Endodermal cell (in vitro differentiated cells): ENCODE data around the gene TMEM43. TPM values are rescaled to one million over a fixed set of nuclear protein-coding genes. Genes with fewer than 3 reads are reported as not detected.

Experiments used
- DNase-seq: peaks from one replicate; pipeline ENCODE4 v3.0.0-alpha.2; 2017
- H3K27ac ChIP-seq: 2 replicates; pipeline ENCODE4 v1.5.1; 2013; ENCODE audit warnings: mild to moderate bottlenecking, low read depth, low read length, moderate library complexity
- H3K27me3 ChIP-seq: 2 replicates; pipeline ENCODE4 v1.6.1; 2013; ENCODE audit warnings: mild to moderate bottlenecking, low read length, moderate library complexity; ENCODE audit not compliant: insufficient read depth, control insufficient read depth, poor library complexity, severe bottlenecking
- H3K36me3 ChIP-seq: 2 replicates; pipeline ENCODE4 v1.7.0; 2013; ENCODE audit warnings: mild to moderate bottlenecking, low read length, moderate library complexity; ENCODE audit not compliant: control insufficient read depth, insufficient read depth
- H3K4me1 ChIP-seq: one replicate; pipeline ENCODE4 v1.7.0; 2013; ENCODE audit warnings: low read length; ENCODE audit not compliant: control insufficient read depth, insufficient read depth
- H3K4me3 ChIP-seq: 2 replicates; pipeline ENCODE4 v1.5.1; 2013; ENCODE audit warnings: mild to moderate bottlenecking, low read length, moderate library complexity
- H3K9ac ChIP-seq: 2 replicates; pipeline ENCODE4 v1.6.1; 2013; ENCODE audit warnings: mild to moderate bottlenecking, low read length, moderate library complexity; ENCODE audit not compliant: poor library complexity, severe bottlenecking; ENCODE audit errors: extremely low read depth
- H3K9me3 ChIP-seq: 2 replicates; pipeline ENCODE4 v1.6.1; 2013; ENCODE audit warnings: mild to moderate bottlenecking, low read length, moderate library complexity; ENCODE audit not compliant: control insufficient read depth
- H3K27ac Mint-ChIP-seq: 2 replicates; pipeline ENCODE4 v1.8.0; 2020; ENCODE audit warnings: mixed read lengths
- H3K27me3 Mint-ChIP-seq: 2 replicates; pipeline ENCODE4 v1.8.0; 2021; ENCODE audit warnings: mild to moderate bottlenecking, mixed read lengths; ENCODE audit not compliant: insufficient read depth
- H3K36me3 Mint-ChIP-seq: 2 replicates; pipeline ENCODE4 v1.8.0; 2020; ENCODE audit warnings: low read depth, mixed read lengths
- H3K4me1 Mint-ChIP-seq: 2 replicates; pipeline ENCODE4 v1.8.0; 2020; ENCODE audit warnings: mixed read lengths
- H3K4me3 Mint-ChIP-seq: 2 replicates; pipeline ENCODE4 v1.8.0; 2020; ENCODE audit warnings: mild to moderate bottlenecking, moderate library complexity, mixed read lengths
- H3K9me3 Mint-ChIP-seq: 2 replicates; pipeline ENCODE4 v1.8.0; 2020; ENCODE audit warnings: mild to moderate bottlenecking, mixed read lengths
- WGBS, 2 experiments: methylation state at CpG; one replicate each; pipeline versions ENCODE4 v1.1.5 to v1.1.7; 2013; ENCODE audit warnings: missing lambda C conversion rate in 2 of 2, mixed read lengths in 1 of 2; ENCODE audit not compliant: insufficient coverage in 1 of 2, insufficient read length in 1 of 2; 5-methylcytosine and 5-hydroxymethylcytosine counted together
- total RNA-seq, 2 donors: library from RNA; stranded (reverse); fragmentation: NEBNext Ultra II Directional in 1 of 2; extraction: Animal tissue kit (Norgen Biotek cat#: 25700) in 1 of 2; gene quantifications; 2 replicates in 1 of 2; 3 replicates in 1 of 2; pipeline ENCODE4 v1.2.1, GENCODE V29; 2021
- TF ChIP-seq, protein P1 (sequence below): fragments of 200-600 bp; sonication (generic); conservative IDR thresholded peaks from 2 replicates; pipeline ENCODE4 v1.5.0; 2021; ENCODE audit warnings: antibody characterized with exemption, mild to moderate bottlenecking

TMEM43 gene
- total RNA-seq, 2 donors from 2014 or later, result 28.9 to 39.3 TPM

DNA sequence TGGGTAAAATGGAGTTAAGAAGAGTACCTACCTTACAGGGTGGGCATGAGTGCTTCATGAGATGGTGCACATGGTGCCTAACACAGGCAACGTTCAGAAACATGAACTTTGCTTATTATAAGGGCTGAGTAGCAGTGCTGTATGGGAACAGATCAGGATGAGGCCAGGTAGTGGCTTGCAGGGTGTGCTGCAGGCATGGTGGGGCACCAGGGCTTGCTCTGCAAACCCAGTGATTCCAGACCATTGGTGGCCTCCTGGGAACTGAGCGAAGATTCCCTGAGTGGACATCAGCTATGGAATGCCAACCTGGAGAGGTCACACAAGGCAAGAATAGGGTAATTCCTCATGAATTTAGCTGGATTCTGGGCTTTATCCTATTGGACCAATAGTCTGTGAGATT lies 15.8 kb downstream of the TMEM43 start:
- peaks cover 13% of the 10 kb centered on the region for H3K4me1 Mint-ChIP-seq
- DNase-seq, result no peak
- no peak overlapping the region for H3K4me3 Mint-ChIP-seq
- TF ChIP-seq, protein P1, sequence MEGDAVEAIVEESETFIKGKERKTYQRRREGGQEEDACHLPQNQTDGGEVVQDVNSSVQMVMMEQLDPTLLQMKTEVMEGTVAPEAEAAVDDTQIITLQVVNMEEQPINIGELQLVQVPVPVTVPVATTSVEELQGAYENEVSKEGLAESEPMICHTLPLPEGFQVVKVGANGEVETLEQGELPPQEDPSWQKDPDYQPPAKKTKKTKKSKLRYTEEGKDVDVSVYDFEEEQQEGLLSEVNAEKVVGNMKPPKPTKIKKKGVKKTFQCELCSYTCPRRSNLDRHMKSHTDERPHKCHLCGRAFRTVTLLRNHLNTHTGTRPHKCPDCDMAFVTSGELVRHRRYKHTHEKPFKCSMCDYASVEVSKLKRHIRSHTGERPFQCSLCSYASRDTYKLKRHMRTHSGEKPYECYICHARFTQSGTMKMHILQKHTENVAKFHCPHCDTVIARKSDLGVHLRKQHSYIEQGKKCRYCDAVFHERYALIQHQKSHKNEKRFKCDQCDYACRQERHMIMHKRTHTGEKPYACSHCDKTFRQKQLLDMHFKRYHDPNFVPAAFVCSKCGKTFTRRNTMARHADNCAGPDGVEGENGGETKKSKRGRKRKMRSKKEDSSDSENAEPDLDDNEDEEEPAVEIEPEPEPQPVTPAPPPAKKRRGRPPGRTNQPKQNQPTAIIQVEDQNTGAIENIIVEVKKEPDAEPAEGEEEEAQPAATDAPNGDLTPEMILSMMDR, result no peak
- no peaks in the 10 kb centered on the region for H3K27me3 Mint-ChIP-seq
- no peak overlapping the region for H3K27ac Mint-ChIP-seq
- 80 to 95% methylated on average over 1 to 2 of the region's 2 CpGs for WGBS, 2 experiments
- Histone ChIP-seq H3K27ac (no peak overlapping the region), H3K27me3 (no peaks in the 10 kb centered on the region), H3K9ac (no peak overlapping the region), H3K9me3 (no peaks in the 10 kb centered on the region), H3K4me3 (no peak overlapping the region), H3K36me3 (peaks cover 76% of the 10 kb centered on the region), H3K4me1 (peaks cover 10% of the 10 kb centered on the region)
- peaks cover 47% of the 10 kb centered on the region for H3K36me3 Mint-ChIP-seq
- H3K9me3 Mint-ChIP-seq, result no peaks in the 10 kb centered on the region

DNA sequence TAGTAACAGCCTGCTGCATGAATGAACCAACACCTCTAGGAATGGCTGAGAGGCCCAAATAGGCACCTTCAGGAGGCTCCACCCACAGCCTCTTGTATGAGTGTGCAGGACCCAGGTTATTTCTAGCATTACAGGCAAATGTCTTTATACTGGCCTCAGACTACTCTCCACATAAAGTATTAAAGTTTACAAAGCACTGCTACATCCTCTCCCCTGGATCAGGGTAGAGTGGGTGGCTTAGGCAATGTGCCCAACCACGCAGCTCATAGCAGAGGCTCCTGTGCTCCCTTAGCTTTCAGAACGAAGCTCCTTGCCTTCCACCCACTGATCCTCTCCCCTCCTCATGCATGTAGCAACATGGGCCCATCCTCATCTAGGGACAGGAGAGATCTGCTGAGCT lies 16.3 kb downstream of the TMEM43 start:
- Histone ChIP-seq H3K27ac (no peak overlapping the region), H3K36me3 (peaks cover 71% of the 10 kb centered on the region), H3K4me3 (no peak overlapping the region), H3K9ac (no peak overlapping the region), H3K27me3 (no peaks in the 10 kb centered on the region), H3K4me1 (peaks cover 10% of the 10 kb centered on the region), H3K9me3 (no peaks in the 10 kb centered on the region)
- Mint-ChIP-seq H3K4me3 (no peak overlapping the region), H3K36me3 (peaks cover 42% of the 10 kb centered on the region), H3K4me1 (peaks cover 13% of the 10 kb centered on the region), H3K27me3 (no peaks in the 10 kb centered on the region), H3K9me3 (no peaks in the 10 kb centered on the region), H3K27ac (no peak overlapping the region)
- no peak for DNase-seq
- TF ChIP-seq, protein P1, result no peak
- WGBS, 2 experiments, result 100% methylated on average over 2 of the region's 2 CpGs; no CpG with 5 or more reads in 1 of the 2 experiments

DNA sequence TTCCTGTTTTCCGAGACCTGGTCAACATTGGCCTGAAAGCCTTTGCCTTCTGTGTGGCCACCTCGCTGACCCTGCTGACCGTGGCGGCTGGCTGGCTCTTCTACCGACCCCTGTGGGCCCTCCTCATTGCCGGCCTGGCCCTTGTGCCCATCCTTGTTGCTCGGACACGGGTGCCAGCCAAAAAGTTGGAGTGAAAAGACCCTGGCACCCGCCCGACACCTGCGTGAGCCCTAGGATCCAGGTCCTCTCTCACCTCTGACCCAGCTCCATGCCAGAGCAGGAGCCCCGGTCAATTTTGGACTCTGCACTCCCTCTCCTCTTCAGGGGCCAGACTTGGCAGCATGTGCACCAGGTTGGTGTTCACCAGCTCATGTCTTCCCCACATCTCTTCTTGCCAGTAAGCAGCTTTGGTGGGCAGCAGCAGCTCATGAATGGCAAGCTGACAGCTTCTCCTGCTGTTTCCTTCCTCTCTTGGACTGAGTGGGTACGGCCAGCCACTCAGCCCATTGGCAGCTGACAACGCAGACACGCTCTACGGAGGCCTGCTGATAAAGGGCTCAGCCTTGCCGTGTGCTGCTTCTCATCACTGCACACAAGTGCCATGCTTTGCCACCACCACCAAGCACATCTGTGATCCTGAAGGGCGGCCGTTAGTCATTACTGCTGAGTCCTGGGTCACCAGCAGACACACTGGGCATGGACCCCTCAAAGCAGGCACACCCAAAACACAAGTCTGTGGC lies 16.9 kb downstream of the TMEM43 start:
- DNase-seq, result no peak
- no peak overlapping the region for H3K4me3 Mint-ChIP-seq
- no peaks in the 10 kb centered on the region for H3K27me3 Mint-ChIP-seq
- H3K27ac Mint-ChIP-seq, result no peak overlapping the region
- TF ChIP-seq, protein P1, result no peak
- H3K9me3 Mint-ChIP-seq, result no peaks in the 10 kb centered on the region
- Histone ChIP-seq H3K27ac (no peak overlapping the region), H3K4me1 (peaks cover 10% of the 10 kb centered on the region), H3K4me3 (no peak overlapping the region), H3K9me3 (no peaks in the 10 kb centered on the region), H3K9ac (no peak overlapping the region), H3K36me3 (peaks cover 68% of the 10 kb centered on the region), H3K27me3 (no peaks in the 10 kb centered on the region)
- H3K36me3 Mint-ChIP-seq, result peaks cover 45% of the 10 kb centered on the region
- peaks cover 13% of the 10 kb centered on the region for H3K4me1 Mint-ChIP-seq
- WGBS, 2 experiments, result 90 to 94% methylated on average over 14 to 19 of the region's 19 CpGs
